ENCODE data around the gene IQSEC3. TPM values are rescaled to one million over a fixed set of nuclear protein-coding genes. Genes with fewer than 3 reads are reported as not detected.

IQSEC3 gene
- total and polyA plus RNA-seq, 2 donors = 0.99 to 4.4 TPM

DNA sequence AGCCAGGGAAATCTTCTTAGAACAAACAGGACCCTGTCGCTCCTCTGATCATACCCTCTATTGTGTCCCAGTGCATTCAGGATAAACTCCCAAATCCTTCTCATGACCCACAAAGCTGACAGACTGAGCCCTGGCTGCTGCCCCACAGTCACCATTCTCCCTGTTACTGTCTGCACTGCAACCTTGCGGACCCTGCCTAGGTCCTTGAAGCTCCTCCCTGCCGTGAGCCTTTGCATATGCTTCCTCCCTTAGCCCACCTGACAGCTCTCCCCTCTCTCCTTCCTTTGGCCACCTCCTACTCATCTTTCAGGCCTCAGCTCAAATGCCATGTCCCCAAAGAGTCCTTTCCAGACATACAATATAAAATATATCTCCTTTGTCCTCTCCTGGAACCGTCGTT, 85.0 kb downstream of the IQSEC3 start:
- Histone ChIP-seq H3K4me1 (ENCODE audit: control insufficient read depth in 2 of 2, insufficient read depth in 2 of 2, low read length in 2 of 2) (peaks cover 0 to 5% of the 10 kb centered on the region in 2 donors), H3K9me3 (ENCODE audit: control insufficient read depth in 2 of 2, insufficient read depth in 1 of 2, low read length in 1 of 2) (no peaks in the 10 kb centered on the region), H3K27ac (ENCODE audit: low read depth in 1 of 2, low read length in 1 of 2) (no peak overlapping the region), H3K36me3 (ENCODE audit: control insufficient read depth in 2 of 2, insufficient read depth in 2 of 2, low read length in 1 of 2) (no peaks in the 10 kb centered on the region), H3K27me3 (ENCODE audit: control insufficient read depth in 2 of 2, insufficient read depth in 1 of 2, low read length in 1 of 2) (no peaks in the 10 kb centered on the region), H3K4me3 (ENCODE audit: low read length in 2 of 2) (no peak overlapping the region)
- WGBS = 95% methylated on average over 5 of the region's 5 CpGs
- DNase-seq (ENCODE audit: low read depth in 6 of 9, low spot score in 9 of 9) = no peak

- WGBS = 63% methylated on average over 3 of the region's 3 CpGs
- Histone ChIP-seq H3K27ac (ENCODE audit: low read depth in 1 of 2, low read length in 1 of 2) (no peak overlapping the region), H3K36me3 (ENCODE audit: control insufficient read depth in 2 of 2, insufficient read depth in 2 of 2, low read length in 1 of 2) (no peaks in the 10 kb centered on the region), H3K9me3 (ENCODE audit: control insufficient read depth in 2 of 2, insufficient read depth in 1 of 2, low read length in 1 of 2) (no peaks in the 10 kb centered on the region), H3K27me3 (ENCODE audit: control insufficient read depth in 2 of 2, insufficient read depth in 1 of 2, low read length in 1 of 2) (no peaks in the 10 kb centered on the region), H3K4me1 (ENCODE audit: control insufficient read depth in 2 of 2, insufficient read depth in 2 of 2, low read length in 2 of 2) (peaks cover 0 to 5% of the 10 kb centered on the region in 2 donors), H3K4me3 (ENCODE audit: low read length in 2 of 2) (no peak overlapping the region)
- no peak for DNase-seq (ENCODE audit: low read depth in 6 of 9, low spot score in 9 of 9)
These were observed 85.9 kb downstream of the IQSEC3 start for GRCh38 chr12:152440-152839.

DNA sequence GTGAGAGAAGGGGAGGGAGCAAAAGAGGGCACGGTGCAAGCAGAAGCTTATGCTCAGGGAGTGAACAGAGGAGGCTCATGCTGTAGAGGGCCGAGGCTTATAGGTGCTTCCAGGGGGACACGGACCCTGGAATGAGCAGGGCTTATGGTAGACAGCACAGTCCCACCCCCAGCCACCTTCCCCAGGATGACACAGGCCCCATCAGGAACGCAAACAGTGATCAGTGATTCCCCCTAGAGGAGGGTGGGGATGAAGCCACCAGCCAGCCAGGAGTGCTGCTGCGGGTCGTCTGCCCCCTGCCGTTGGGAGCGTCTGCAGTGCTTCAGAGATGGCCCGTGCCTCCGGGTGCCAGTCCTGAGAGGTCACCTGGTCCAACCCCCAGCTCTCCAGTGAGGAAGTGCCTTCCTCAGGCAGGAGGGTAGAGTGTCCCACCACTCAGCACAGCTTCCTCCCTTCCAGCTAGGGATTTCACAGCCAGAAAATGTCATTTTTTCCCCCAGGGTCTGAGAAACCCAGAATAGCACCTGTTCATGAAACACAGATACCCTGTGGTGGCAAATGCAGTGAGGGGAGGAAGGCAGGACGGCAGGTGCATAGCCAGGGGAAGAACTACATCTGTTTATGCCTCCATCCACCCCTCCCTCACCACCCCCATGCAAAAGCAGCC, 86.6 kb downstream of the IQSEC3 start:
- peaks cover 0 to 5% of the 10 kb centered on the region in 2 donors for H3K4me1 ChIP-seq (ENCODE audit: control insufficient read depth in 2 of 2, insufficient read depth in 2 of 2, low read length in 2 of 2)
- H3K27me3 ChIP-seq (ENCODE audit: control insufficient read depth in 2 of 2, insufficient read depth in 1 of 2, low read length in 1 of 2) = no peaks in the 10 kb centered on the region
- peak in 4 of 9 donors; percentile 30 to 53 (median 46) for DNase-seq (ENCODE audit: low read depth in 6 of 9, low spot score in 9 of 9)
- no peaks in the 10 kb centered on the region for H3K36me3 ChIP-seq (ENCODE audit: control insufficient read depth in 2 of 2, insufficient read depth in 2 of 2, low read length in 1 of 2)
- H3K9me3 ChIP-seq (ENCODE audit: control insufficient read depth in 2 of 2, insufficient read depth in 1 of 2, low read length in 1 of 2) = no peaks in the 10 kb centered on the region
- 13% methylated on average over 11 of the region's 11 CpGs for WGBS
- no peak overlapping the region for H3K27ac ChIP-seq (ENCODE audit: low read depth in 1 of 2, low read length in 1 of 2)
- H3K4me3 ChIP-seq (ENCODE audit: low read length in 2 of 2) = no peak overlapping the region

- H3K4me3 ChIP-seq (ENCODE audit: low read length in 2 of 2) = no peak overlapping the region
- WGBS = 96% methylated on average over 12 of the region's 12 CpGs
- H3K9me3 ChIP-seq (ENCODE audit: control insufficient read depth in 2 of 2, insufficient read depth in 1 of 2, low read length in 1 of 2) = no peaks in the 10 kb centered on the region
These were observed 87.5 kb downstream of the IQSEC3 start for GRCh38 chr12:154058-154457.

DNA sequence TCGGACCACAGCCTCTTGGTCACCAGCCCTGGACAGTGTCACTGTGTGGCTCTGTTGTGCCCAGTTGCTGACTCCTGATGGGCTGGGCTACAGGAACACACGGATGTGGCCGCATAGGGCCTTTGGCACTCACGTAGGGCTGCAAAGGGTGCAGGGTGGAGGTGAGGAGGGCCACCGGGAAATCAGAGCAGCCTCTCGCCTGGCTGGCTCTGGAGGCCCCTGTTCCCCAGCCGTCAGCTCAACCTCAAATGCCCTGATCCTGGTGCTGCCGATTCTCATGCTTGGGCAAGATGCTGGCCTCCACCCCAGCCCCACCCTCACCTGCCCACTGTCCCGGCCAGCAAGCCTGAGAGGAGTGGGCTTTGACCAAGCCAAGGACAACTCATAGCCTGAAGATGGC, 88.4 kb downstream of the IQSEC3 start:
- no peak overlapping the region for H3K27ac ChIP-seq (ENCODE audit: low read depth in 1 of 2, low read length in 1 of 2)
- no peak for DNase-seq (ENCODE audit: low read depth in 6 of 9, low spot score in 9 of 9)

More at GRCh38 chr12:154058-154457, 87.5 kb downstream of the IQSEC3 start:
- DNase-seq (ENCODE audit: low read depth in 6 of 9, low spot score in 9 of 9) = no peak
- Histone ChIP-seq H3K27ac (ENCODE audit: low read depth in 1 of 2, low read length in 1 of 2) (no peak overlapping the region), H3K36me3 (ENCODE audit: control insufficient read depth in 2 of 2, insufficient read depth in 2 of 2, low read length in 1 of 2) (no peaks in the 10 kb centered on the region), H3K4me1 (ENCODE audit: control insufficient read depth in 2 of 2, insufficient read depth in 2 of 2, low read length in 2 of 2) (peaks cover 0 to 5% of the 10 kb centered on the region in 2 donors), H3K27me3 (ENCODE audit: control insufficient read depth in 2 of 2, insufficient read depth in 1 of 2, low read length in 1 of 2) (no peaks in the 10 kb centered on the region)

DNA sequence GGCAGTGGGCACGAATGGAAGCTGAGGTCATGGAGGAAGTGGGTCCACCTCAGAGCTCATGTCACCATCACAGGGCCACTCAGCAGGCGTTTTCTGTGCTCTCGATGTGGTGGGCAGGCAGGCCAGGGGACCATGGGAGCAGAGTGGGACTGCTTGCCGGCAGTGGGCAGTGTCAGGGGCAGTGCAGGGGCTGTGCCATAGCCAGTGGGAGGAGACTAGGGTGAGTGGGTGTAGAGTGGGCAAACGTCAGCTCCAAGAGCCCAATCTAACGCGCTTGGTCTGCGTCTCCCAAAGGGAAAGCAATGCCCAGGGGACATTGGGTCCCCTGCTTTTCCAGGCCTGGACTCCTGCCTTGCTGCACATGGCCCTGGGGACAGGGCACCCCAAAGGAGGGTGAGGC, 89.1 kb downstream of the IQSEC3 start:
- H3K4me3 ChIP-seq (ENCODE audit: low read length in 2 of 2) = no peak overlapping the region
- H3K36me3 ChIP-seq (ENCODE audit: control insufficient read depth in 2 of 2, insufficient read depth in 2 of 2, low read length in 1 of 2) = no peaks in the 10 kb centered on the region
- H3K9me3 ChIP-seq (ENCODE audit: control insufficient read depth in 2 of 2, insufficient read depth in 1 of 2, low read length in 1 of 2) = no peaks in the 10 kb centered on the region
- H3K27ac ChIP-seq (ENCODE audit: low read depth in 1 of 2, low read length in 1 of 2) = no peak overlapping the region
- no peaks in the 10 kb centered on the region for H3K4me1 ChIP-seq (ENCODE audit: control insufficient read depth in 2 of 2, insufficient read depth in 2 of 2, low read length in 2 of 2)
- H3K27me3 ChIP-seq (ENCODE audit: control insufficient read depth in 2 of 2, insufficient read depth in 1 of 2, low read length in 1 of 2) = no peaks in the 10 kb centered on the region
- 90% methylated on average over 8 of the region's 8 CpGs for WGBS
- DNase-seq (ENCODE audit: low read depth in 6 of 9, low spot score in 9 of 9) = no peak

More for the DNA sequence above, 88.4 kb downstream of the IQSEC3 start:
- no peaks in the 10 kb centered on the region for H3K4me1 ChIP-seq (ENCODE audit: control insufficient read depth in 2 of 2, insufficient read depth in 2 of 2, low read length in 2 of 2)
- no peaks in the 10 kb centered on the region for H3K9me3 ChIP-seq (ENCODE audit: control insufficient read depth in 2 of 2, insufficient read depth in 1 of 2, low read length in 1 of 2)
- no peaks in the 10 kb centered on the region for H3K27me3 ChIP-seq (ENCODE audit: control insufficient read depth in 2 of 2, insufficient read depth in 1 of 2, low read length in 1 of 2)
- H3K36me3 ChIP-seq (ENCODE audit: control insufficient read depth in 2 of 2, insufficient read depth in 2 of 2, low read length in 1 of 2) = no peaks in the 10 kb centered on the region
- 96% methylated on average over 9 of the region's 9 CpGs for WGBS
- H3K4me3 ChIP-seq (ENCODE audit: low read length in 2 of 2) = no peak overlapping the region

DNA sequence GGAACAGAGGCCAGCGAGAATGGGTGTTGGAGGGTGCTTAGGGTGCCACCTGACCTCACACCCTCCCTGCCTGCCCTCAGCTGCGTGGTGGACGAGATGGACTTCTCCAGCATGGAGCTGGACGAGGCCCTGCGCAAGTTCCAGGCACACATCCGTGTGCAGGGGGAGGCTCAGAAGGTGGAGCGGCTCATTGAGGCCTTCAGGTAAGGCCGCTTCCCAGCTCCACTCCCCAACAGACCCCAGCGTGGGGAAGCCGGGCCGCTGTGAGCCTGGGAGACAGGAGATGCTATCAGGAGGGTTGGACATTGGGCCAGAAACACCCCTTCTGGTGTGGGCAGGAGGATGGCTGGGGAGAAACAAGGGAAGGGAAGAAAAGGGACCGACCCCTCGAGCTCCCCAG, 90.4 kb downstream of the IQSEC3 start:
- DNase-seq (ENCODE audit: low read depth in 6 of 9, low spot score in 9 of 9) = no peak
- 96% methylated on average over 13 of the region's 13 CpGs for WGBS
- Histone ChIP-seq H3K4me1 (ENCODE audit: control insufficient read depth in 2 of 2, insufficient read depth in 2 of 2, low read length in 2 of 2) (no peaks in the 10 kb centered on the region), H3K27me3 (ENCODE audit: control insufficient read depth in 2 of 2, insufficient read depth in 1 of 2, low read length in 1 of 2) (no peaks in the 10 kb centered on the region), H3K27ac (ENCODE audit: low read depth in 1 of 2, low read length in 1 of 2) (no peak overlapping the region), H3K4me3 (ENCODE audit: low read length in 2 of 2) (no peak overlapping the region), H3K36me3 (ENCODE audit: control insufficient read depth in 2 of 2, insufficient read depth in 2 of 2, low read length in 1 of 2) (no peaks in the 10 kb centered on the region), H3K9me3 (ENCODE audit: control insufficient read depth in 2 of 2, insufficient read depth in 1 of 2, low read length in 1 of 2) (no peaks in the 10 kb centered on the region)

DNA sequence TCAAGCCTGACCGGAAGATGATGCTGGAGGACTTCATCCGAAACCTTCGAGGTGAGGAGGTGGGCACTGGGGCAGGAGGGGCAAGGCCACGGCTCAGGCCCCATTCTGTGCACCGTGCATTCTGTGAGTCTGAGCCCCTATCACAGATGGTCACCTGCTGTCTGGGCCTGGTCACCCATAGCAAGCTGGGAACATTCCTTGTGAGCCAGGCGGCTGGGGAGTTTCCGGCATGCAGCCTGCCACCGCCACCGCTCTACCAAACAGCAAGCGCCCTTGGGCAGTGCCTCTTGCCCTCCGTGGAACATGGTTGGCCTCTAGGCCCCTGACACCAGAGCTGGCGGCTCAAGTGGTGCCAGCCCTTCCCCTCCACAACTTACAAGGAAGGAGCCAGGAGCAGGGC, 91.1 kb downstream of the IQSEC3 start:
- DNase-seq (ENCODE audit: low read depth in 6 of 9, low spot score in 9 of 9) = no peak
- no peaks in the 10 kb centered on the region for H3K4me1 ChIP-seq (ENCODE audit: control insufficient read depth in 2 of 2, insufficient read depth in 2 of 2, low read length in 2 of 2)
- H3K4me3 ChIP-seq (ENCODE audit: low read length in 2 of 2) = no peak overlapping the region
- H3K36me3 ChIP-seq (ENCODE audit: control insufficient read depth in 2 of 2, insufficient read depth in 2 of 2, low read length in 1 of 2) = no peaks in the 10 kb centered on the region
- no peak overlapping the region for H3K27ac ChIP-seq (ENCODE audit: low read depth in 1 of 2, low read length in 1 of 2)
- no peaks in the 10 kb centered on the region for H3K27me3 ChIP-seq (ENCODE audit: control insufficient read depth in 2 of 2, insufficient read depth in 1 of 2, low read length in 1 of 2)
- WGBS = 97% methylated on average over 12 of the region's 12 CpGs
- no peaks in the 10 kb centered on the region for H3K9me3 ChIP-seq (ENCODE audit: control insufficient read depth in 2 of 2, insufficient read depth in 1 of 2, low read length in 1 of 2)

GRCh38 chr12:159156-159782, 92.7 kb downstream of the IQSEC3 start:
- Histone ChIP-seq H3K27me3 (ENCODE audit: control insufficient read depth in 2 of 2, insufficient read depth in 1 of 2, low read length in 1 of 2) (no peaks in the 10 kb centered on the region), H3K4me3 (ENCODE audit: low read length in 2 of 2) (no peak overlapping the region), H3K36me3 (ENCODE audit: control insufficient read depth in 2 of 2, insufficient read depth in 2 of 2, low read length in 1 of 2) (no peaks in the 10 kb centered on the region), H3K27ac (ENCODE audit: low read depth in 1 of 2, low read length in 1 of 2) (no peak overlapping the region), H3K4me1 (ENCODE audit: control insufficient read depth in 2 of 2, insufficient read depth in 2 of 2, low read length in 2 of 2) (peaks cover 0 to 7% of the 10 kb centered on the region in 2 donors), H3K9me3 (ENCODE audit: control insufficient read depth in 2 of 2, insufficient read depth in 1 of 2, low read length in 1 of 2) (no peaks in the 10 kb centered on the region)
- no peak for DNase-seq (ENCODE audit: low read depth in 6 of 9, low spot score in 9 of 9)
- WGBS = 86% methylated on average over 7 of the region's 7 CpGs
